ENCODE measurements around the gene CXXC5. TPM values are rescaled to one million over a fixed set of nuclear protein-coding genes. Genes with fewer than 3 reads are reported as not detected.
"Not testable (repeated sequence)": the region's sequence is repeated elsewhere in the genome, so short reads cannot be mapped to it uniquely, and the experiment has no call there.

Gene CXXC5
- total and polyA plus RNA-seq, 4 donors: 21.2 to 75.8 (median 35.8) TPM

- H3K4me1 ChIP-seq (ENCODE audit: control insufficient read depth in 1 of 2, insufficient read depth in 2 of 2, low read length in 2 of 2): no peaks in the 10 kb centered on the region
- DNase-seq: peak; percentile 86 to 92
- no peak overlapping the region for H3K27ac ChIP-seq (ENCODE audit: low read depth in 1 of 2, low read length in 2 of 2)
- no peaks in the 10 kb centered on the region for H3K36me3 ChIP-seq (ENCODE audit: control insufficient read depth in 1 of 2, insufficient read depth in 2 of 2, low read length in 1 of 2)
- ATAC-seq (ENCODE audit: low FRiP score): peak; percentile 88
- WGBS, 2 donors: 54 to 58% methylated on average over 13 of the region's 13 CpGs
- intact Hi-C loops (cut with DNase I): no loop called here
- H3K27me3 ChIP-seq (ENCODE audit: control insufficient read depth in 1 of 2, insufficient read depth in 2 of 2, low read length in 1 of 2): no peaks in the 10 kb centered on the region
- H3K4me3 ChIP-seq (ENCODE audit: low read length in 2 of 2): no peak overlapping the region
- H3K9me3 ChIP-seq (ENCODE audit: control insufficient read depth, low read length): no peaks in the 10 kb centered on the region
Observed at GRCh38 chr5:139725073-139725830, 77.1 kb downstream of the CXXC5 start.

- Histone ChIP-seq H3K4me1 (ENCODE audit: control insufficient read depth in 1 of 2, insufficient read depth in 2 of 2, low read length in 2 of 2) (no peaks in the 10 kb centered on the region), H3K9me3 (ENCODE audit: control insufficient read depth, low read length) (no peaks in the 10 kb centered on the region), H3K4me3 (ENCODE audit: low read length in 2 of 2) (no peak overlapping the region), H3K36me3 (ENCODE audit: control insufficient read depth in 1 of 2, insufficient read depth in 2 of 2, low read length in 1 of 2) (no peaks in the 10 kb centered on the region), H3K27ac (ENCODE audit: low read depth in 1 of 2, low read length in 2 of 2) (no peak overlapping the region), H3K27me3 (ENCODE audit: control insufficient read depth in 1 of 2, insufficient read depth in 2 of 2, low read length in 1 of 2) (no peaks in the 10 kb centered on the region)
- no peak for ATAC-seq (ENCODE audit: low FRiP score)
- intact Hi-C loops (cut with DNase I): no loop called here
- 97 to 100% methylated on average over 3 of the region's 3 CpGs for WGBS, 2 donors
- DNase-seq: no peak
Observed at GRCh38 chr5:139726248-139726647, 78.1 kb downstream of the CXXC5 start.

- DNase-seq; H3K27ac ChIP-seq (ENCODE audit: low read depth in 1 of 2, low read length in 2 of 2); H3K27me3 ChIP-seq (ENCODE audit: control insufficient read depth in 1 of 2, insufficient read depth in 2 of 2, low read length in 1 of 2); H3K4me3 ChIP-seq (ENCODE audit: low read length in 2 of 2); ATAC-seq (ENCODE audit: low FRiP score); H3K9me3 ChIP-seq (ENCODE audit: control insufficient read depth, low read length); intact Hi-C loops (cut with DNase I); H3K36me3 ChIP-seq (ENCODE audit: control insufficient read depth in 1 of 2, insufficient read depth in 2 of 2, low read length in 1 of 2); H3K4me1 ChIP-seq (ENCODE audit: control insufficient read depth in 1 of 2, insufficient read depth in 2 of 2, low read length in 2 of 2): not testable (repeated sequence)
- 88 to 89% methylated on average over 7 to 9 of the region's 9 CpGs for WGBS, 2 donors
Observed at GRCh38 chr5:139727615-139728014, 79.5 kb downstream of the CXXC5 start.

- WGBS, 2 donors: 79 to 88% methylated on average over 3 of the region's 3 CpGs
- Histone ChIP-seq H3K4me3 (ENCODE audit: low read length in 2 of 2) (no peak overlapping the region), H3K27ac (ENCODE audit: low read depth in 1 of 2, low read length in 2 of 2) (no peak overlapping the region), H3K27me3 (ENCODE audit: control insufficient read depth in 1 of 2, insufficient read depth in 2 of 2, low read length in 1 of 2) (no peaks in the 10 kb centered on the region), H3K4me1 (ENCODE audit: control insufficient read depth in 1 of 2, insufficient read depth in 2 of 2, low read length in 2 of 2) (no peaks in the 10 kb centered on the region), H3K36me3 (ENCODE audit: control insufficient read depth in 1 of 2, insufficient read depth in 2 of 2, low read length in 1 of 2) (no peaks in the 10 kb centered on the region), H3K9me3 (ENCODE audit: control insufficient read depth, low read length) (no peaks in the 10 kb centered on the region)
- no peak for ATAC-seq (ENCODE audit: low FRiP score)
- intact Hi-C loops (cut with DNase I): no loop called here
- DNase-seq: no peak
Observed at GRCh38 chr5:139731281-139731680, 83.1 kb downstream of the CXXC5 start.

- no peaks in the 10 kb centered on the region for H3K36me3 ChIP-seq (ENCODE audit: control insufficient read depth in 1 of 2, insufficient read depth in 2 of 2, low read length in 1 of 2)
- H3K4me1 ChIP-seq (ENCODE audit: control insufficient read depth in 1 of 2, insufficient read depth in 2 of 2, low read length in 2 of 2): no peaks in the 10 kb centered on the region
- intact Hi-C loops (cut with DNase I): no loop called here
- no peaks in the 10 kb centered on the region for H3K27me3 ChIP-seq (ENCODE audit: control insufficient read depth in 1 of 2, insufficient read depth in 2 of 2, low read length in 1 of 2)
- H3K27ac ChIP-seq (ENCODE audit: low read depth in 1 of 2, low read length in 2 of 2): no peak overlapping the region
- H3K4me3 ChIP-seq (ENCODE audit: low read length in 2 of 2): no peak overlapping the region
- no peak for ATAC-seq (ENCODE audit: low FRiP score)
- 96% methylated on average over 2 of the region's 2 CpGs for WGBS, 2 donors
- no peaks in the 10 kb centered on the region for H3K9me3 ChIP-seq (ENCODE audit: control insufficient read depth, low read length)
- DNase-seq: no peak
Observed at GRCh38 chr5:139732019-139732418, 83.9 kb downstream of the CXXC5 start.

GRCh38 chr5:139733010-139733688 is 85.0 kb downstream of the CXXC5 start:
- 94 to 95% methylated on average over 12 of the region's 12 CpGs for WGBS, 2 donors
- no peak for ATAC-seq (ENCODE audit: low FRiP score)

More at GRCh38 chr5:139733010-139733688, 85.0 kb downstream of the CXXC5 start:
- DNase-seq: no peak
- intact Hi-C loops (cut with DNase I): no loop called here
- H3K36me3 ChIP-seq (ENCODE audit: control insufficient read depth in 1 of 2, insufficient read depth in 2 of 2, low read length in 1 of 2): no peaks in the 10 kb centered on the region
- H3K9me3 ChIP-seq (ENCODE audit: control insufficient read depth, low read length): no peaks in the 10 kb centered on the region
- H3K27me3 ChIP-seq (ENCODE audit: control insufficient read depth in 1 of 2, insufficient read depth in 2 of 2, low read length in 1 of 2): no peaks in the 10 kb centered on the region
- no peak overlapping the region for H3K27ac ChIP-seq (ENCODE audit: low read depth in 1 of 2, low read length in 2 of 2)
- no peak overlapping the region for H3K4me3 ChIP-seq (ENCODE audit: low read length in 2 of 2)
- no peaks in the 10 kb centered on the region for H3K4me1 ChIP-seq (ENCODE audit: control insufficient read depth in 1 of 2, insufficient read depth in 2 of 2, low read length in 2 of 2)

Other genes with a start within 250 kb of the CXXC5 start
- gene SPATA24, start 244.3 kb upstream of the CXXC5 start, total RNA-seq: 1 to 10 TPM; 2.2 to 3.1 TPM
- 1 to 10 TPM; 6.3 to 7.7 TPM for gene SPATA24, start 244.3 kb upstream of the CXXC5 start, polyA plus RNA-seq
- gene DNAJC18, start 208.8 kb upstream of the CXXC5 start, total RNA-seq: 10 to 100 TPM; 18.5 to 26.4 TPM
- 1 to 10 TPM; 4.3 to 9.7 TPM for gene DNAJC18, start 208.8 kb upstream of the CXXC5 start, polyA plus RNA-seq
- 10 to 100 TPM; 33.2 to 51.3 TPM for gene ECSCR, start 185.6 kb upstream of the CXXC5 start, total RNA-seq
- gene ECSCR, start 185.6 kb upstream of the CXXC5 start, polyA plus RNA-seq: 10 to 100 TPM in 1 of 2 donors, 1 to 10 TPM in 1; 6.1 to 11.6 TPM
- not detected for gene SMIM33, start 177.3 kb upstream of the CXXC5 start, total RNA-seq
- not detected for gene SMIM33, start 177.3 kb upstream of the CXXC5 start, polyA plus RNA-seq
- gene STING1, start 165.6 kb upstream of the CXXC5 start, total RNA-seq: 100 to 1,000 TPM; 111 to 151 TPM
- gene STING1, start 165.6 kb upstream of the CXXC5 start, polyA plus RNA-seq: 100 to 1,000 TPM in 1 of 2 donors, 10 to 100 TPM in 1; 23.9 to 180 TPM
- gene UBE2D2, start 87.0 kb upstream of the CXXC5 start, total RNA-seq: 100 to 1,000 TPM in 1 of 2 donors, 10 to 100 TPM in 1; 96.8 to 116 TPM
- 100 to 1,000 TPM in 1 of 2 donors, 10 to 100 TPM in 1; 97.9 to 102 TPM for gene UBE2D2, start 87.0 kb upstream of the CXXC5 start, polyA plus RNA-seq
- under 1 TPM; 0.30 to 0.62 TPM for gene PSD2, start 147.5 kb downstream of the CXXC5 start, total RNA-seq
- gene PSD2, start 147.5 kb downstream of the CXXC5 start, polyA plus RNA-seq: under 1 TPM in 1 of 2 donors, not detected in 1; 0.41 TPM

Data from aorta (tissue), 5 donors.